GM23338 (cell line): Measurements from ENCODE around the gene LRRC75B. TPM values are rescaled to one million over a fixed set of nuclear protein-coding genes. Genes with fewer than 3 reads are reported as not detected.
"Not testable (repeated sequence)": the region's sequence is repeated elsewhere in the genome, so short reads cannot be mapped to it uniquely, and the experiment has no call there.

Experiments
- ATAC-seq: fragments of 200-7000 bp; cut with Tn5 transposase; 3 replicates; pipeline ENCODE4 v1.9.1; 2020
- DNase-seq: peaks from one replicate; pipeline ENCODE4 v3.0.0-alpha.2; 2015; ENCODE audit warnings: low spot score
- H2AFZ ChIP-seq: fragments of 200-600 bp; sonication (generic); 2 replicates; pipeline ENCODE4 v1.8.0; 2016; ENCODE audit warnings: antibody characterized with exemption, mild to moderate bottlenecking, moderate library complexity
- H3F3A ChIP-seq: fragments of 200-600 bp; sonication (generic); replicated peaks from 2 replicates; pipeline ENCODE4 v1.8.0; 2017; ENCODE audit warnings: antibody characterized with exemption, mixed run types, low read depth
- H3K27ac ChIP-seq: fragments of 200-600 bp; sonication (generic); 2 replicates; pipeline ENCODE4 v1.6.1; 2016; ENCODE audit warnings: low read depth
- H3K27me3 ChIP-seq: fragments of 200-600 bp; sonication (generic); 2 replicates; pipeline ENCODE4 v1.8.0; 2016; ENCODE audit warnings: mild to moderate bottlenecking, mixed run types, moderate library complexity; ENCODE audit not compliant: insufficient read depth
- H3K36me3 ChIP-seq: fragments of 200-600 bp; sonication (generic); 2 replicates; pipeline ENCODE4 v1.8.0; 2016; ENCODE audit warnings: mild to moderate bottlenecking; ENCODE audit not compliant: insufficient read depth
- H3K4me1 ChIP-seq: fragments of 200-600 bp; sonication (generic); 2 replicates; pipeline ENCODE4 v1.8.0; 2016; ENCODE audit warnings: mild to moderate bottlenecking, moderate library complexity; ENCODE audit not compliant: insufficient read depth
- H3K4me2 ChIP-seq: fragments of 200-600 bp; sonication (generic); 2 replicates; pipeline ENCODE4 v1.7.1; 2017; ENCODE audit warnings: mixed run types
- H3K4me3 ChIP-seq: fragments of 200-600 bp; sonication (generic); 2 replicates; pipeline ENCODE4 v1.6.1; 2016; ENCODE audit warnings: mixed run types
- H3K79me2 ChIP-seq: fragments of 200-600 bp; sonication (generic); replicated peaks from 2 replicates; pipeline ENCODE4 v1.8.0; 2017; ENCODE audit warnings: mild to moderate bottlenecking; ENCODE audit not compliant: insufficient read depth
- H3K9me2 ChIP-seq: fragments of 200-600 bp; sonication (generic); 2 replicates; pipeline ENCODE4 v1.8.0; 2017; ENCODE audit not compliant: insufficient read depth
- H4K20me1 ChIP-seq: fragments of 200-600 bp; sonication (generic); replicated peaks from 2 replicates; pipeline ENCODE4 v1.8.0; 2017; ENCODE audit warnings: mild to moderate bottlenecking; ENCODE audit not compliant: insufficient read depth
- H3K27ac Mint-ChIP-seq: 2 replicates; pipeline ENCODE4 v1.8.0; 2020; ENCODE audit warnings: inconsistent platforms, mild to moderate bottlenecking, moderate library complexity, mixed read lengths
- H3K27me3 Mint-ChIP-seq: 3 replicates; pipeline ENCODE4 v1.8.0; 2022; ENCODE audit warnings: low read depth, mild to moderate bottlenecking, moderate library complexity, mixed read lengths, inconsistent platforms; ENCODE audit not compliant: insufficient read depth, poor library complexity
- H3K36me3 Mint-ChIP-seq: 3 replicates; pipeline ENCODE4 v1.8.0; 2021; ENCODE audit warnings: low read depth, mild to moderate bottlenecking, inconsistent platforms, moderate library complexity, mixed read lengths
- H3K4me1 Mint-ChIP-seq: 3 replicates; pipeline ENCODE4 v1.8.0; 2020; ENCODE audit warnings: mild to moderate bottlenecking, inconsistent platforms, mixed read lengths
- H3K4me3 Mint-ChIP-seq: 3 replicates; pipeline ENCODE4 v1.8.0; 2021; ENCODE audit warnings: moderate library complexity, mild to moderate bottlenecking, inconsistent platforms, mixed read lengths
- H3K9me3 Mint-ChIP-seq: 3 replicates; pipeline ENCODE4 v1.8.0; 2020; ENCODE audit warnings: moderate library complexity, mild to moderate bottlenecking, inconsistent platforms, mixed read lengths
- CREB1 ChIP-seq: fragments of 250-450 bp; sonication (Bioruptor Pico); IDR thresholded peaks from 2 replicates; pipeline ENCODE4 v1.5.0; 2020; ENCODE audit warnings: low read depth, mild to moderate bottlenecking, moderate library complexity
- EZH2 ChIP-seq: fragments of 200-600 bp; sonication (generic); IDR thresholded peaks from one replicate; pipeline ENCODE4 v1.8.0; 2017; ENCODE audit warnings: antibody characterized with exemption, mild to moderate bottlenecking, low read depth; ENCODE audit not compliant: unreplicated experiment
- NANOG ChIP-seq: IDR thresholded peaks from 2 replicates; pipeline ENCODE4 v1.6.1; 2016; ENCODE audit warnings: antibody characterized with exemption, borderline replicate concordance
- POLR2AphosphoS5 ChIP-seq: IDR thresholded peaks from 2 replicates; pipeline ENCODE4 v1.6.1; 2016; ENCODE audit warnings: antibody characterized with exemption, low read depth
- long read RNA-seq: library from polyadenylated mRNA; unstranded; transcript quantifications from one replicate; pipeline ENCODE4 v2.0.0, GENCODE V29; 2020; ENCODE audit not compliant: unreplicated experiment
- polyA plus RNA-seq: library from polyadenylated mRNA; unstranded; fragments of >200 nt; fragmentation: Nextera tagmentation; extraction: Ambion mirVana; gene quantifications from 2 replicates; pipeline ENCODE4 v1.2.1, GENCODE V29; 2016
- total RNA-seq: library from RNA; depleted of rRNA; stranded (reverse); fragments of >200 nt; shearing (Covaris generic); gene quantifications from 2 replicates; pipeline ENCODE4 v1.2.3, GENCODE V29; 2014; rRNA removed

The LRRC75B gene, protein sequence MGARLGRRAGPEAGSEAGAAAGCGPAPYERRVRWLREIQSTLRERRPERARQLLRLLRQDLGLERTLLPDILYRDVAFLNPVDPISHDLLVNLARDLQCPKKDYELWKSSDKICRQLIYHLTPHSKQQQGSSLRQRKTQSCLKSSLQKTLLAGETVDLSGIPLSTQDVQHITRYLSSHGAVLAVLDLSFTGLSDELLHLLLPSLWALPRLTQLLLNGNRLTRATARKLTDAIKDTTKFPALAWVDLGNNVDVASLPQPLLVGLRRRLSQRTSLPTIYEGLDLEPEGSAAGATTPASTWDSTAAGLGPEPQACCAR
- total RNA-seq (12.8 and 22.1 TPM in 2 replicates), polyA plus RNA-seq (17.6 and 21.4 TPM in 2 replicates)
- long read RNA-seq, partial matches to known transcripts, result 1 of 2 reads
- long read RNA-seq, other reads (novel, unspliced or antisense), result 1 of 2 reads

DNA sequence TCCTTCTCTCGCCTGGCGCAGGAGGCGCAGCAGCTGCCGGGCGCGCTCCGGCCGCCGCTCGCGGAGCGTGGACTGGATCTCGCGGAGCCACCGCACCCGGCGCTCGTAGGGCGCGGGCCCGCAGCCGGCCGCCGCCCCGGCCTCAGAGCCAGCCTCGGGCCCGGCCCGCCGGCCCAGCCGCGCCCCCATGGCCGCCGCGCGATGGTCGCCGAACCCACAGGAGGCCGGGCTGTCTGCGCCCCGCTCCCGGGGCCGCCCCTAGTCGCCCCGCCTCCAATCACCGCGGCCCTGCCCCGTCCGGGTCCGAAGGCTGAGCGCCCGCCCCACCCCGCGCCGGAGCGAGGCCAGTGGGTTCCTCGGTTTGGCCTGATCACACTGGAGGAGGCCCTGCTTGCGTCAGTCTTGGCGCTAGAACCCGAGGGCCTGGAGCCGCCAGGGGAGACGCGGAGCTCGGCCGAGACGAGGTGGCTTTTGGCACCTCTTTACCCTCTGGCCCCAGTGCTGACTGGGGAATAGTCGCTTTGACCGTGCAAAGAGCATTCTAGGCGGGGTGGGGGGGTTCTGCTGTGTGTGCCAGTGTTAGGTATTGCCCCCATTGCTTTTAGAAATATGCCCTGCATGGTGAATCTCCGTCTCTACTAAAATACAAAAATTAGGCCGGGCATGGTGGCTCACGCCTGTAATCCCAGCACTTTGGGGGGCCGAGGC, at the start of gene LRRC75B:
LRRC75B (minus strand) TSS at position 223 of the 708 bp plus-strand sequence; CDS start at position 189, 34 bp downstream.
- peaks cover 10% of the 10 kb centered on the region for H3K27me3 Mint-ChIP-seq

DNA sequence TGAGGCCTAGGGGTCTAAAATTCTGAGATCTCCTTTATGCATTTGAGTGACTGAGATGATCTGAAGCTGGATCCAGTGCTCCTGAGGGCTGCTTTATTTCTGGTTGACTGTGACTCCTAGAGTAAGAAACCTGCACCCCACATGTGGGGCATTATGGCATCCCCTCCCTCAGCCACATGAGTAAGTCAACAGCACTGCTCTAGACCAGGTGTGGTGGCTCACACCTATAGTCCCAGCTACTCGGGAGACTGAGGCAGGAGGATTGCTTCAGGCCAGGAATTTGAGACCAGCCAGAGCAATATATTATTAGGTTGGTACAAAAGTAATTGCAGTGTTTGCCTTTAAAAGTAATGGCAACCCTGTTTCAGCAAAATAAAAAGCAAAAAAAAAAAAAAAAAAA, 49.4 kb upstream of the LRRC75B start:
- not testable (repeated sequence) for H3K36me3 Mint-ChIP-seq, H3K79me2 ChIP-seq, H3K4me3 ChIP-seq, H3K27ac Mint-ChIP-seq, ATAC-seq, H3K4me1 Mint-ChIP-seq, H3K4me1 ChIP-seq, DNase-seq, H3K9me2 ChIP-seq, H2AFZ ChIP-seq, H3K4me3 Mint-ChIP-seq, H3F3A ChIP-seq, H3K36me3 ChIP-seq, H3K27me3 ChIP-seq, H3K27me3 Mint-ChIP-seq, H4K20me1 ChIP-seq, H3K9me3 Mint-ChIP-seq, H3K4me2 ChIP-seq, H3K27ac ChIP-seq

More for the DNA sequence above, at the start of gene LRRC75B:
- Mint-ChIP-seq H3K4me3 (peak within 1 kb of the TSS; percentile 95), H3K9me3 (no peaks in the 10 kb centered on the region), H3K4me1 (peaks cover 18% of the 10 kb centered on the region), H3K27ac (peak within 1 kb of the TSS; percentile 95), H3K36me3 (no peaks in the 10 kb centered on the region)
- no peaks in the 10 kb centered on the region for H4K20me1 ChIP-seq
- ATAC-seq (peak; percentile 89), DNase-seq (peak; percentile 92)
- peak within 1 kb of the TSS; percentile 93 for H2AFZ ChIP-seq
- H3K36me3 ChIP-seq, result no peaks in the 10 kb centered on the region
- no peaks in the 10 kb centered on the region for H3K9me2 ChIP-seq
- H3K27ac ChIP-seq, result peak within 1 kb of the TSS; percentile 86
- H3K4me3 ChIP-seq, result peak within 1 kb of the TSS; percentile 81
- TF ChIP-seq NANOG (no peak), CREB1 (CRISPR knock-in tag) (peak; percentile 65), EZH2 (no peak), POLR2AphosphoS5 (peak; percentile 80)
- peaks cover 7% of the 10 kb centered on the region; the same call in 1 of the 2 replicates for H3K4me1 ChIP-seq
- H3K4me2 ChIP-seq, result peak within 1 kb of the TSS; percentile 89
- no peaks in the 10 kb centered on the region for H3F3A ChIP-seq
- H3K79me2 ChIP-seq, result no peaks in the 10 kb centered on the region
- H3K27me3 ChIP-seq, result no peaks in the 10 kb centered on the region

DNA sequence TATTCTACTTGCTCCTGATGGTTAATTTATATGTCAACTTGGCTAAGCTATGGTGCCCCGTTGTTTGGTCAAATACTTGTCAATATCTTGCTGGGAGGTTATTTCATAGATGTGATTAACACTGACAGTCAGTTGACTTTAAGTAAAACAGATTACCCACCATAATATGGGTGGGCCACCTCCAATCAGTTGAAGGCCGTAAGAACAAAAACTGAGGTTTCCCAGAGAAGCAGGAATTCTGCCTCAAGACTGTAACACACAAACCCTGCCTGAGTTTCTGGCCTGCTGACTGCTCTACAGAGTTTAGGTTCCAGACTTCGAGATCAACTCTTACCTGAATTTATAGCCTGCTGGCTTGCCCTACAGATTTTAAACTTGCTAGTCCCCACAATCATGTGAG, 43.6 kb upstream of the LRRC75B start:
- H3K4me3 ChIP-seq, H3K4me1 ChIP-seq, H3K9me2 ChIP-seq, H3K36me3 ChIP-seq, H3K4me3 Mint-ChIP-seq, DNase-seq, H3K27ac Mint-ChIP-seq, H3K79me2 ChIP-seq, ATAC-seq, H3K4me2 ChIP-seq, H3K27me3 Mint-ChIP-seq, H3K36me3 Mint-ChIP-seq, H4K20me1 ChIP-seq, H2AFZ ChIP-seq, H3K27ac ChIP-seq, H3K27me3 ChIP-seq, H3K9me3 Mint-ChIP-seq, H3F3A ChIP-seq: not testable (repeated sequence)
- peaks cover 16% of the 10 kb centered on the region for H3K4me1 Mint-ChIP-seq
